Liver (tissue), 3 donors: Measurements from ENCODE around the gene PHYKPL.

Experiments used
- GABPA ChIP-seq, 2 donors: IDR thresholded peaks in 1 of 2; conservative IDR thresholded peaks in 1 of 2; 2 replicates each; pipeline ENCODE4 v1.6.1; 2016; ENCODE audit warnings: antibody characterized with exemption in 2 of 2, mild to moderate bottlenecking in 1 of 2, moderate library complexity in 1 of 2
- JUND ChIP-seq, 2 donors: IDR thresholded peaks; 2 replicates each; pipeline ENCODE4 v1.6.1; 2016; ENCODE audit warnings: antibody characterized with exemption in 2 of 2
- RAD21 ChIP-seq, 2 donors: IDR thresholded peaks; 2 replicates each; pipeline ENCODE4 v1.6.1; 2016; ENCODE audit warnings: antibody characterized with exemption in 2 of 2, mild to moderate bottlenecking in 2 of 2
- REST ChIP-seq: IDR thresholded peaks from 2 replicates; pipeline ENCODE4 v1.6.1; 2016; ENCODE audit warnings: antibody characterized with exemption, mild to moderate bottlenecking
- RXRA ChIP-seq, 2 donors: IDR thresholded peaks; 2 replicates each; pipeline ENCODE4 v1.6.1; 2017 to 2018; ENCODE audit warnings: antibody characterized with exemption in 2 of 2, mild to moderate bottlenecking in 1 of 2
- TAF1 ChIP-seq: conservative IDR thresholded peaks from 2 replicates; pipeline ENCODE4 v1.6.1; 2016; ENCODE audit warnings: antibody characterized with exemption, mild to moderate bottlenecking
- YY1 ChIP-seq: IDR thresholded peaks from 2 replicates; pipeline ENCODE4 v1.6.1; 2016; ENCODE audit warnings: antibody characterized with exemption, mild to moderate bottlenecking
- TF ChIP-seq, protein P1 (sequence below): fragments of 150-350 bp; IDR thresholded peaks from 2 replicates; pipeline ENCODE4 v1.5.1; 2017; ENCODE audit warnings: improper control_type of control experiment, low read depth, low read length; ENCODE audit not compliant: missing input control
- TF ChIP-seq, protein P2 (sequence below): IDR thresholded peaks from 2 replicates; pipeline ENCODE4 v1.6.1; 2016; ENCODE audit warnings: antibody characterized with exemption
- TF ChIP-seq, protein P3 (sequence below): IDR thresholded peaks from 2 replicates; pipeline ENCODE4 v1.6.1; 2016; ENCODE audit warnings: antibody characterized with exemption
- donor health status: healthy.
- donor health status: healthy.

DNA sequence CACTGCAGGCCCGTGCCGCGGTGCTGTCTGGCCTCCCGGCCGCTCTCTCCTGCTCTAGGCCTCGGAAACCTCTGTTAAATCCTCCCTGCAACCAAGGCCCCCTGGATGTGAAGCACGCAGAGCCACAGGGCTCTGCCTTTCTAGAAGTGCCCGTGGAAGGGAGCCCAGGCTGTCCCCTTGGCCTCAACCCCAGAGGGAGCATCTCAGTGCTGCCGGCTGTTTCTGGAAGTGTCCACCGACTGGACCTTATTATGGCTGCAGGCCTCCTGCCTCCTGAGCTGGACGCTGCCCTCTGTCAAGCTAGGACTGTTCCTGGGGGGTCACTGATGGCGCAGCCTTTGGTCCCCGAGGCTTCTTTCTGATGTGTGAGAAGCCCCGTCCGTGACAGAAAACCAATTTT is 40.4 kb upstream of the PHYKPL start:
- TF ChIP-seq REST (no peak), TAF1 (no peak), GABPA (IDR thresholded peaks at IDR 0.05 in 1 of 2, conservative IDR thresholded peaks at IDR 0.05 in 1 of 2) (no peak), YY1 (no peak), RAD21 (IDR thresholded peaks at IDR 0.05) (no peak), JUND (IDR thresholded peaks at IDR 0.05) (no peak), RXRA (IDR thresholded peaks at IDR 0.05) (no peak)
- TF ChIP-seq, protein P1, sequence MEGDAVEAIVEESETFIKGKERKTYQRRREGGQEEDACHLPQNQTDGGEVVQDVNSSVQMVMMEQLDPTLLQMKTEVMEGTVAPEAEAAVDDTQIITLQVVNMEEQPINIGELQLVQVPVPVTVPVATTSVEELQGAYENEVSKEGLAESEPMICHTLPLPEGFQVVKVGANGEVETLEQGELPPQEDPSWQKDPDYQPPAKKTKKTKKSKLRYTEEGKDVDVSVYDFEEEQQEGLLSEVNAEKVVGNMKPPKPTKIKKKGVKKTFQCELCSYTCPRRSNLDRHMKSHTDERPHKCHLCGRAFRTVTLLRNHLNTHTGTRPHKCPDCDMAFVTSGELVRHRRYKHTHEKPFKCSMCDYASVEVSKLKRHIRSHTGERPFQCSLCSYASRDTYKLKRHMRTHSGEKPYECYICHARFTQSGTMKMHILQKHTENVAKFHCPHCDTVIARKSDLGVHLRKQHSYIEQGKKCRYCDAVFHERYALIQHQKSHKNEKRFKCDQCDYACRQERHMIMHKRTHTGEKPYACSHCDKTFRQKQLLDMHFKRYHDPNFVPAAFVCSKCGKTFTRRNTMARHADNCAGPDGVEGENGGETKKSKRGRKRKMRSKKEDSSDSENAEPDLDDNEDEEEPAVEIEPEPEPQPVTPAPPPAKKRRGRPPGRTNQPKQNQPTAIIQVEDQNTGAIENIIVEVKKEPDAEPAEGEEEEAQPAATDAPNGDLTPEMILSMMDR: no peak
- TF ChIP-seq, protein P2, sequence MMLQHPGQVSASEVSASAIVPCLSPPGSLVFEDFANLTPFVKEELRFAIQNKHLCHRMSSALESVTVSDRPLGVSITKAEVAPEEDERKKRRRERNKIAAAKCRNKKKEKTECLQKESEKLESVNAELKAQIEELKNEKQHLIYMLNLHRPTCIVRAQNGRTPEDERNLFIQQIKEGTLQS: no peak
- TF ChIP-seq, protein P3, sequence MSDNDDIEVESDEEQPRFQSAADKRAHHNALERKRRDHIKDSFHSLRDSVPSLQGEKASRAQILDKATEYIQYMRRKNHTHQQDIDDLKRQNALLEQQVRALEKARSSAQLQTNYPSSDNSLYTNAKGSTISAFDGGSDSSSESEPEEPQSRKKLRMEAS: no peak
